Jurkat, Clone E6-1 (cell line): ENCODE measurements around the gene IL4R. TPM values are rescaled to one million over a fixed set of nuclear protein-coding genes. Genes with fewer than 3 reads are reported as not detected.
A peak's percentile ranks its signal among the peaks of the same experiment; 100 is the strongest.
"Not testable (repeated sequence)": the region's sequence is repeated elsewhere in the genome, so short reads cannot be mapped to it uniquely, and the experiment has no call there.

Experiments
- DNase-seq: peaks from one replicate; pipeline ENCODE4 v3.0.0-alpha.2; 2011; ENCODE audit warnings: low read depth, low spot score
- H3K4me3 ChIP-seq: 2 replicates; pipeline ENCODE4 v1.5.1; 2011; ENCODE audit warnings: mild to moderate bottlenecking, low read length, control low read depth, moderate library complexity
- polyA plus RNA-seq: library from polyadenylated mRNA; unstranded; fragments of >200 nt; gene quantifications from one replicate; pipeline ENCODE4 v1.2.1, GENCODE V29; 2012; ENCODE audit warnings: missing spikeins; ENCODE audit not compliant: insufficient read length, insufficient read depth

The IL4R gene
- polyA plus RNA-seq, result 16.3 TPM

DNA sequence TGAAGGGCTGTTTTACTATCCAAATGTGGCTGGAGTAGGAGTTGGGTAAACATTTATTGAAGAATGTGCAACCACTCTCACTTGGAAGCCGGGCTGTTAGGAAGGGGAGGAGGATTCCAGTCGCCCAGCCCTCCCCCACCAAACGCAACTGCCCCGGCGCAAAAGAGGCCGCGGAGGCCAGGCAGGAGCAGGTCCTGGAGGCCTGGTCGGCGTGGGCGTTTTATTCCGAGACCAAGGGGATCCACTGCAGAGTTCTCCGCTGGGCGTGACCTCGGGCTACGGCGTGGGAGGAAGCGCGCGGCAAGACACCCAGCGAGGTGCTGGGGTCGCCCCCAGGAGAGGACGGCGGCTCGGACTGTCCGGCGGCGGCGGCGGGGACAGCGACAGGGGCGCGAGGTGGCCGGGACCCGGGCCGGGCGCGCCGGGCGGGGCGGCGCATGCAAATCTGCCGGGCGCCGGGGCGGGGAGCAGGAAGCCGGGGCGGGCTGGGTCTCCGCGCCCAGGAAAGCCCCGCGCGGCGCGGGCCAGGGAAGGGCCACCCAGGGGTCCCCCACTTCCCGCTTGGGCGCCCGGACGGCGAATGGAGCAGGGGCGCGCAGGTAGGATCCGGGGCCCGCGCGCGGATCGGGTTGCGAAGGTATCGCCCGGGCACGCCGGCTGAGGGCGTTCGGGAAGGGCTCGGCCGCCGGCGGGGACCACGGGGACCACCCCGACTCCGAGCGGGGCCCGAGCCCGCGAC lies at the start of gene IL4R:
Gene IL4R (plus strand): TSS at position 553 of the 739 bp plus-strand sequence. CDS start 26,230 bp downstream, outside the sequence.
- DNase-seq, result no peak
- peak within 1 kb of the TSS; percentile 59 for H3K4me3 ChIP-seq

GRCh38 chr16:27264151-27264550 lies 49.6 kb upstream of the IL4R start:
- H3K4me3 ChIP-seq, result no peak overlapping the region
- no peak for DNase-seq

- H3K4me3 ChIP-seq, result no peak overlapping the region
- no peak for DNase-seq
Observed at GRCh38 chr16:27265982-27266381, 47.8 kb upstream of the IL4R start.

DNA sequence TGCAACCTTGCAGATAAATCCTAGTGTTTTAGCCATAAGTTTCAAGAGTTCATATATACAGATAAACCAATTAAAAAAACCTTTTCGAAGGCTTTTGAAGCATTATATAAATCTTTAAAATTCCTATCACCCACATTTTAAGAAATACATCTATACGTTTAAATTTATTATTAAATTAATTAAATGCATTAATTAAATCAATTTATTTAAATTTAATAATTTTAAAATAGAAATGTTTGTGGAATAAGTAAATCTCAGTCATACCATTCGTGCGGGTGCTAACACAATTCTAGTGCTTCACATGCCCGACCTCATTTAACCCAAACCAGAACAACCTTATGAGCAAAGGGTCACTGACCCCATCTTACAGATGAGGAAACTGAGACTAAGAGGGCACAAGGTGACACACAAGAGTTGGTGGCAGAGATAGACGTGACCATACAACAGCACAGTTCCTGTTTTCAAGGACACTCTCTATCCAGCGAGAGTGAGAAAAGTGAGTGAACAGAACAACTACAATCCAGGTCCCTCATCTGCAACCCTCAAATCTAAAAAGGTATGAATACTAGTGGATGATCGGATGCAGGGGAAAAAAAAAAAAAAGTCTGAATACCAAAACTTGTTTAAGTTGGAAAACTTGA lies 46.6 kb upstream of the IL4R start:
- no peak overlapping the region for H3K4me3 ChIP-seq
- DNase-seq, result no peak

GRCh38 chr16:27268376-27269299 lies 45.1 kb upstream of the IL4R start, which contains the start of gene NSMCE1:
TSS of gene NSMCE1 (minus strand) at chr16:27268772. CDS start at chr16:27257570, 11,202 bp downstream.
- DNase-seq, result peak; percentile 92
- H3K4me3 ChIP-seq, result peak within 1 kb of the TSS; percentile 92

- no peak for DNase-seq
- peak overlapping the region; percentile 92 for H3K4me3 ChIP-seq
Observed at GRCh38 chr16:27269300-27270150, 44.2 kb upstream of the IL4R start.

GRCh38 chr16:27270349-27270748 lies 43.4 kb upstream of the IL4R start:
- no peak for DNase-seq
- no peak overlapping the region for H3K4me3 ChIP-seq

DNA sequence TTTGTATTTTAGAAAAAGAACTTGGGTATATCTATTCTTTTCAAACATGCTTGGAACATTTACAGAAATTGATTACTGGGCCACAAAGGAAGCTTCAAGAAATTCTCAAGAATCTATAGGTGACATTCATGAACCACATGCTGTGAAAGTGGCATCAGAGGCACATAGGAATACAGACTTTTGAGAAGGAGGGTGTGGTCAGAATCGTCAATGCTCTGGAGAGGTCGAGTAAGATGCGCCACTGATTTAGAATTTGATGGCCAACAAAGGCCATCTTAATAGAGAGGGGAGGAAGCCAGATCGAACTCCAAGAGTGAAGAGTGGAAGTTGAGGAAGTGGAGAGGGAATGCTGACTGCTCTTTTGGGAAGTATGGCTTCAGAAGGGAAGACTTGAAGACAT lies 41.7 kb upstream of the IL4R start:
- DNase-seq, result no peak
- H3K4me3 ChIP-seq, result no peak overlapping the region

GRCh38 chr16:27272697-27273096 lies 41.1 kb upstream of the IL4R start:
- H3K4me3 ChIP-seq, DNase-seq: not testable (repeated sequence)

GRCh38 chr16:27273330-27273669 lies 40.5 kb upstream of the IL4R start:
- no peak overlapping the region for H3K4me3 ChIP-seq
- no peak for DNase-seq

DNA sequence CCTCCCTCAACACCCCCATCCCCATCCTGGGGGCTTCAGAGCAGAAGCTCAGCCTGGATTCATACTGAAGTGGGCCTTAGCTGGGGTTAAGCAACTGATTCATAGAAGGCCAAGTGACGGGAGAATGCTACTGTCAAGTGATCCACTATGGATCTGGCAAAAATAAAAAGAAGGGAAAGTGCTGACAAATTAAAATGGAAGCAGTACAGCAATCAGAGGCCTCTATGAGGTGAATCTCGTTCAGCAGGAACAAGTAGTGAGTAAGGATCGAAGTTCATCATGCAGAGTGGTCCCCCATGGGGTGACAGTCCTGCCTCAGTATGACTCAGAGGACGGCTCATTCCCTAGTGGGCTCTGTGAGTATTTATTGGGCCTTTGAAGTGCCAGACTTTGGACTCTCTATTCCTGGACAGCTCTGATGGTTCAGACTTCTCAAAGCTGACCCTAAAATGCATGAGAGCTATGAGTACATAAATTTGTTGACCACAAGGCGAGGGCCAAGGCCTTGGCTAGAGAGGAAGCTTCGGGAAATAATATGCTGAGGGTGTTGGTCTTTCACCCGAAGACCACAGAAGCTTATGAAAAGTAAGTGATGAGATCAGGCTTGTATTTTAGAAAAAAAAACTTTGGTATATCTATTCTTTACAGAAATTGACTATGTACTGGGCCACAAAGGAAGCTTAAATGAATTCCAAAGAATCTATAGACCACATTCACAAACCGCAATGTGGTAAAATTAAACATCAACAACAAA lies 39.9 kb upstream of the IL4R start:
- no peak overlapping the region for H3K4me3 ChIP-seq
- peak; percentile 85 for DNase-seq

- not testable (repeated sequence) for DNase-seq, H3K4me3 ChIP-seq
Observed at GRCh38 chr16:27274424-27274874, 39.3 kb upstream of the IL4R start.

DNA sequence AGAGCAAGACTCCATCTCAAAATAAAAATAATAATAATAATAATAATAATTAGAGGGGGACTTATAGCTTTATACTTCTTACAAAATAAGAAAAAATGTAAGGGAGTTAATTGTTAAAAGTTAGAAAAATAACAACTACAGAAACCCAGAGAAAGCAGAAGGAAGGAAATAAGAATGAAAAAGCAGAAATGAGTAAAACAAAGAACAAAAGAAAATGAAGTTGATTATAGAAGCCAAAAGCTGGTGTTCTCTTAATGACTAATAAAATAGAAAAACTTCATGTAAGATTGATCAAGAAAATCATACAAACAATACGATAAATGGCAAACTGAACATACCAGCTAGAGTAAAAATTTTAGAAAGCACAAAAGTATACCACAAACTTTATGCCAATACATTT lies 38.4 kb upstream of the IL4R start:
- no peak overlapping the region for H3K4me3 ChIP-seq
- no peak for DNase-seq

DNA sequence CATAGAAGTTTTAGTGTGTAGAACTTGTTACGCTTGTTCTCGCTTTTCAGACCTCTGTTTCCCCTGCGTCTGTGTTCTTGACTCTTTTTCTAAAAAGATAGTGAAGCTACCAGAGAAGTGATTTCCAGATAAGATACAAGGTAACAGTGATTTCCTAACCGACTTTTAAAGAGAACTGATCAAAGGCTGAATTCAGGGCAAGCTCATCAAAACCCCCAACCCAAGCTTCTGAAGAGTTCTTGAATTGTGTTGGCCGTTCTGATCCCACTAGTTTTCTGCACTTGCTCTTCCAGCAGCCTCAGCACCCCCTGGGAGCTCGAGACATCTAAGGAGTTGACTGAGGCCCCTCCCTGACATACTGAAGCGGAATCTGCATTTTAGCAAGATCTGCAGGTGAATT lies 32.5 kb upstream of the IL4R start:
- peak; percentile 35 for DNase-seq
- no peak overlapping the region for H3K4me3 ChIP-seq

- DNase-seq, result no peak
- no peak overlapping the region for H3K4me3 ChIP-seq
Observed at GRCh38 chr16:27284865-27285675, 28.7 kb upstream of the IL4R start.

GRCh38 chr16:27285676-27286196 lies 28.0 kb upstream of the IL4R start:
- no peak overlapping the region for H3K4me3 ChIP-seq
- no peak for DNase-seq

- no peak for DNase-seq
- H3K4me3 ChIP-seq, result no peak overlapping the region
Observed at GRCh38 chr16:27286451-27286850, 27.3 kb upstream of the IL4R start.
